ENCODE measurements around the gene TNFRSF9.

DNA sequence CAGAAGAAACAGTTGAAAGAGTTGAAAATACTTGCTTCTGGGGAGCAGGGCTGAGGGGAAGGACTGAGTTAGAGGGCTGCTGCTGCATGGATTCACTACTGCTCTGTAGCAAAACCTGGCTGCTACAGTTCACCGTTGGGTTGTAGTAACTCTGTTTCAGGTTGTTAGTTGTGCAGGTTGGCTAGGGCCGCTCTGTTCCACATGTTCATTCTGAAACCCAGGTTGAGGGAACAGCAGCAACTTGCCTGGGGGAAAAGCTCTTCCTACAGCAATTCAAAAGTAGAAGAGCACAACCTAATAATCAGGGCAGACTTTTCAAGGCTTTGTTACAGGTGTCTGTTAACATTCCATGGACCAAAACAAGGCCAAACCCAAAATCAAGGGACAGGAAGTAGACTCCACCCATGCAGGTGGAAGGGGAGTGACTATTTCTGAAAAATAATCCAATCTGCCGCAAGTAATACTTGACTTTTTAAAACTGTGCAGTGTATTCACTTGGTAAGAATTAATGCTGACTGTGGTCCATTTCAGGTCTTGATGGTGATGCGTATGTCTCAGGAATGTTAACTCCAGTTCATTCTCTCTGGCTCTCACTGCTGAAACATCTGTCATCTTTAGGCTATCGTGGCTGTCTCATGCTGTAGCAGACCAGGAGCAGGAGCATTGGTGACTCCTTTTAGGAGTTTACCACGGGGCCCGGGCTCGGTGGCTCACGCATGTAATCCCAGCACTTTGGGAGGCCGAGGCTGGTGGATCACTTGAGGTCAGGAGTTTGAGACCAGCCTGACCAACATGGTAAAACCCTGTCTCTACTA, 15.8 kb upstream of the TNFRSF9 start:
- TF ChIP-seq EZH2 (IDR thresholded peaks at IDR 0.05; ENCODE audit: insufficient read depth, poor library complexity, severe bottlenecking) (no peak), EZH2phosphoT487 (IDR thresholded peaks at IDR 0.05; ENCODE audit: insufficient read depth, low read depth) (no peak)
